GM12878 (cell line): ENCODE data around the gene SLC19A2. TPM values are rescaled to one million over a fixed set of nuclear protein-coding genes. Genes with fewer than 3 reads are reported as not detected.

ENCODE experiments used
- ATAC-seq: fragments of 200-7000 bp; cut with Tn5 transposase; 3 replicates; pipeline ENCODE4 v1.9.1; 2020; ENCODE audit warnings: mild to moderate bottlenecking, moderate library complexity
- BruUV-seq: library from RNA; stranded (reverse); fragments of 400-500 nt; replicated peaks from 2 replicates; lab custom pipeline; 2021; lab: Mats Ljungman, UMichigan
- CTCF ChIA-PET: fragments of 300-600 bp; sonication (Branson Sonifier 250); formaldehyde crosslinking; extraction: SDS; loops from one replicate; lab custom pipeline; 2021; ENCODE audit warnings: inconsistent platforms; lab: Yijun Ruan, JAX
- POLR2A ChIA-PET: fragments of 350-600 bp; formaldehyde crosslinking; extraction: SDS; loops from one replicate; lab custom pipeline; 2021; ENCODE audit warnings: inconsistent platforms; lab: Charles Lee
- RAD21 ChIA-PET: fragments of 300-600 bp; sonication (Branson Sonifier 250); formaldehyde crosslinking; loops from one replicate; lab custom pipeline; 2023; ENCODE audit warnings: antibody characterized with exemption; ENCODE audit not compliant: unreplicated experiment; lab: Charles Lee
- SMC1A ChIA-PET: fragments of 300-600 bp; sonication (Branson Sonifier 250); formaldehyde crosslinking; loops from one replicate; lab custom pipeline; 2023; ENCODE audit not compliant: unreplicated experiment, uncharacterized antibody; lab: Charles Lee
- DNase-seq: peaks from one replicate; pipeline ENCODE4 v3.0.0-alpha.2; 2011; ENCODE audit warnings: low read depth, low spot score
- FAIRE-seq: peaks from 3 replicates; lab custom pipeline; 2011; peaks lifted over from hg19 to GRCh38; lab: Jason Lieb, UNC
- H2AFZ ChIP-seq: 2 replicates; pipeline ENCODE4 v1.6.0; 2011; ENCODE audit warnings: low read depth, low read length, control low read depth; ENCODE audit not compliant: control insufficient read depth
- H3K27ac ChIP-seq: 2 replicates; pipeline ENCODE4 v1.5.1; 2011; ENCODE audit warnings: control low read depth; ENCODE audit not compliant: control insufficient read depth, insufficient read depth
- H3K27me3 ChIP-seq, 2 experiments: replicated peaks in 1 of 2; 2 replicates each; pipeline versions ENCODE4 v1.6.0 to v1.6.1; 2011; ENCODE audit warnings: low read length in 1 of 2; ENCODE audit not compliant: control insufficient read depth in 2 of 2, insufficient read depth in 2 of 2
- H3K36me3 ChIP-seq, 2 experiments: 2 replicates each; pipeline ENCODE4 v1.5.1; 2011; ENCODE audit warnings: low read length in 1 of 2; ENCODE audit not compliant: control insufficient read depth in 2 of 2, insufficient read depth in 2 of 2
- H3K4me1 ChIP-seq: 2 replicates; pipeline ENCODE4 v1.6.1; 2011; ENCODE audit warnings: mild to moderate bottlenecking, low read length, moderate library complexity, mixed read lengths; ENCODE audit not compliant: control insufficient read depth, insufficient read depth
- H3K4me2 ChIP-seq: 2 replicates; pipeline ENCODE4 v1.6.0; 2011; ENCODE audit warnings: control low read depth; ENCODE audit not compliant: control insufficient read depth, insufficient read depth
- H3K4me3 ChIP-seq: fragments of 200-600 bp; sonication (generic); 2 replicates; pipeline ENCODE4 v1.5.1; 2016
- H3K79me2 ChIP-seq: 2 replicates; pipeline ENCODE4 v1.6.0; 2011; ENCODE audit warnings: low read length; ENCODE audit not compliant: control insufficient read depth, insufficient read depth
- H3K9ac ChIP-seq: 2 replicates; pipeline ENCODE4 v1.8.0; 2011; ENCODE audit warnings: low read length, control low read depth, mixed read lengths; ENCODE audit not compliant: control insufficient read depth, insufficient read depth
- H3K9me3 ChIP-seq: replicated peaks from 3 replicates; pipeline ENCODE4 v1.5.1; 2011; ENCODE audit warnings: mild to moderate bottlenecking, low read length; ENCODE audit not compliant: control insufficient read depth, insufficient read depth
- H4K20me1 ChIP-seq: 2 replicates; pipeline ENCODE4 v1.6.0; 2011; ENCODE audit not compliant: control insufficient read depth, insufficient read depth
- CHD1 ChIP-seq: IDR thresholded peaks from 2 replicates; pipeline ENCODE4 v1.6.1; 2012; ENCODE audit warnings: low read depth, low read length, improper control_type of control experiment
- RCOR1 ChIP-seq: conservative IDR thresholded peaks from 2 replicates; pipeline ENCODE4 v1.6.1; 2012; ENCODE audit warnings: low read depth, low read length, improper control_type of control experiment
- WGBS: methylation state at CpG from one replicate; pipeline ENCODE4 v1.1.6; 2016; ENCODE audit warnings: low lambda C conversion rate; ENCODE audit not compliant: insufficient replicate concordance, insufficient coverage; ENCODE audit errors: missing lambda C conversion rate; 5-methylcytosine and 5-hydroxymethylcytosine counted together
- in situ Hi-C: fragments of 300-500 bp; cut with MboI; formaldehyde crosslinking; loops from 9 replicates; pipeline ENCODE4 v1.14.3; 2018; ENCODE audit warnings: mixed read lengths
- intact Hi-C: fragments of 100-400 bp; cut with micrococcal nuclease; formaldehyde crosslinking; loops from one replicate; pipeline ENCODE4 v1.14.2; 2022; ENCODE audit not compliant: unreplicated experiment
- polyA plus RNA-seq, 11 experiments: library from polyadenylated mRNA; depleted of rRNA in 4 of 11; unstranded in 6 of 11; stranded (reverse) in 5 of 11; fragments of >200 nt; fragmentation: Nextera tagmentation in 4 of 11; fragmentation: Illumina TruSeq in 1 of 11; extraction: Ambion mirVana in 4 of 11; extraction: Trizol in 1 of 11; gene quantifications; 1 replicate in 1 of 11; 2 replicates in 10 of 11; pipeline versions ENCODE4 v1.2.1 to v1.2.3, GENCODE V29; 2011 to 2016; ENCODE audit warnings: inconsistent platforms in 2 of 11, missing spikeins in 2 of 11, low read depth in 1 of 11
- total RNA-seq, 4 experiments: library from RNA; depleted of rRNA in 3 of 4; stranded (reverse); fragments of >200 nt in 3 of 4; fragmentation: Illumina TruSeq in 1 of 4; extraction: Trizol in 1 of 4; gene quantifications; 2 replicates each; pipeline versions ENCODE4 v1.2.1 to v1.2.3, GENCODE V29; 2013 to 2021
- TF ChIP-seq, protein P1 (sequence below): fragments of 450-650 bp; IDR thresholded peaks from 2 replicates; pipeline ENCODE4 v1.6.1; 2017; ENCODE audit warnings: mild to moderate bottlenecking, moderate library complexity
- TF ChIP-seq, protein P2 (sequence below): fragments of 450-650 bp; formaldehyde crosslinking; IDR thresholded peaks from 2 replicates; pipeline ENCODE4 v1.4.0; 2022; ENCODE audit warnings: mild to moderate bottlenecking, moderate library complexity
- TF ChIP-seq, protein P3 (sequence below): IDR thresholded peaks from 2 replicates; pipeline ENCODE4 v1.6.1; 2012; ENCODE audit warnings: improper control_type of control experiment, low read depth, low read length; ENCODE audit not compliant: insufficient replicate concordance

The SLC19A2 gene
- total and polyA plus RNA-seq, 10 of the 15 experiments (the other 5 are each of a cell fraction or from before 2014, with no cell fraction given): 1.2 to 7.8 (median 2.5) TPM

DNA sequence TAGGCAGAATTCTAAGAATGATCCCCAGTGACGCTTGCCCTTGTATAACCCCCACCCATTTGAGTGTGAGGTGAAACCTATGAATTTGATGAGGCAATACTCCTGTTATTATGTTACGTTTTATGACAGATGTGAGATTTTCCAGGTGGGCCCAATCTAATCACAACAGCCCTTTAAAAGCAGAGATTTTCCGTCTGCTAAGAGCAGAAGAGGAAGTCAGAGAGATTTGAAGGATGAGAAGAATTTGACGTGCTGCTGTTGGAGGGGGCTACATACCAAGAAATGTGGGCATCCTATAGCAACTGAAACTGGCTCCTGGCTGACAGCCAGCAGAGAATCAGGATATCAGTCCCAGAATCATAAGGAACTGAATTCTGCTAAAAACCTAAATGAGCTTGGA is 2.4 kb upstream of the SLC19A2 start (continued):
- TF ChIP-seq, protein P1, sequence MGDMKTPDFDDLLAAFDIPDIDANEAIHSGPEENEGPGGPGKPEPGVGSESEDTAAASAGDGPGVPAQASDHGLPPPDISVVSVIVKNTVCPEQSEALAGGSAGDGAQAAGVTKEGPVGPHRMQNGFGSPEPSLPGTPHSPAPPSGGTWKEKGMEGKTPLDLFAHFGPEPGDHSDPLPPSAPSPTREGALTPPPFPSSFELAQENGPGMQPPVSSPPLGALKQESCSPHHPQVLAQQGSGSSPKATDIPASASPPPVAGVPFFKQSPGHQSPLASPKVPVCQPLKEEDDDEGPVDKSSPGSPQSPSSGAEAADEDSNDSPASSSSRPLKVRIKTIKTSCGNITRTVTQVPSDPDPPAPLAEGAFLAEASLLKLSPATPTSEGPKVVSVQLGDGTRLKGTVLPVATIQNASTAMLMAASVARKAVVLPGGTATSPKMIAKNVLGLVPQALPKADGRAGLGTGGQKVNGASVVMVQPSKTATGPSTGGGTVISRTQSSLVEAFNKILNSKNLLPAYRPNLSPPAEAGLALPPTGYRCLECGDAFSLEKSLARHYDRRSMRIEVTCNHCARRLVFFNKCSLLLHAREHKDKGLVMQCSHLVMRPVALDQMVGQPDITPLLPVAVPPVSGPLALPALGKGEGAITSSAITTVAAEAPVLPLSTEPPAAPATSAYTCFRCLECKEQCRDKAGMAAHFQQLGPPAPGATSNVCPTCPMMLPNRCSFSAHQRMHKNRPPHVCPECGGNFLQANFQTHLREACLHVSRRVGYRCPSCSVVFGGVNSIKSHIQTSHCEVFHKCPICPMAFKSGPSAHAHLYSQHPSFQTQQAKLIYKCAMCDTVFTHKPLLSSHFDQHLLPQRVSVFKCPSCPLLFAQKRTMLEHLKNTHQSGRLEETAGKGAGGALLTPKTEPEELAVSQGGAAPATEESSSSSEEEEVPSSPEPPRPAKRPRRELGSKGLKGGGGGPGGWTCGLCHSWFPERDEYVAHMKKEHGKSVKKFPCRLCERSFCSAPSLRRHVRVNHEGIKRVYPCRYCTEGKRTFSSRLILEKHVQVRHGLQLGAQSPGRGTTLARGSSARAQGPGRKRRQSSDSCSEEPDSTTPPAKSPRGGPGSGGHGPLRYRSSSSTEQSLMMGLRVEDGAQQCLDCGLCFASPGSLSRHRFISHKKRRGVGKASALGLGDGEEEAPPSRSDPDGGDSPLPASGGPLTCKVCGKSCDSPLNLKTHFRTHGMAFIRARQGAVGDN: no peak
- TF ChIP-seq, protein P2, sequence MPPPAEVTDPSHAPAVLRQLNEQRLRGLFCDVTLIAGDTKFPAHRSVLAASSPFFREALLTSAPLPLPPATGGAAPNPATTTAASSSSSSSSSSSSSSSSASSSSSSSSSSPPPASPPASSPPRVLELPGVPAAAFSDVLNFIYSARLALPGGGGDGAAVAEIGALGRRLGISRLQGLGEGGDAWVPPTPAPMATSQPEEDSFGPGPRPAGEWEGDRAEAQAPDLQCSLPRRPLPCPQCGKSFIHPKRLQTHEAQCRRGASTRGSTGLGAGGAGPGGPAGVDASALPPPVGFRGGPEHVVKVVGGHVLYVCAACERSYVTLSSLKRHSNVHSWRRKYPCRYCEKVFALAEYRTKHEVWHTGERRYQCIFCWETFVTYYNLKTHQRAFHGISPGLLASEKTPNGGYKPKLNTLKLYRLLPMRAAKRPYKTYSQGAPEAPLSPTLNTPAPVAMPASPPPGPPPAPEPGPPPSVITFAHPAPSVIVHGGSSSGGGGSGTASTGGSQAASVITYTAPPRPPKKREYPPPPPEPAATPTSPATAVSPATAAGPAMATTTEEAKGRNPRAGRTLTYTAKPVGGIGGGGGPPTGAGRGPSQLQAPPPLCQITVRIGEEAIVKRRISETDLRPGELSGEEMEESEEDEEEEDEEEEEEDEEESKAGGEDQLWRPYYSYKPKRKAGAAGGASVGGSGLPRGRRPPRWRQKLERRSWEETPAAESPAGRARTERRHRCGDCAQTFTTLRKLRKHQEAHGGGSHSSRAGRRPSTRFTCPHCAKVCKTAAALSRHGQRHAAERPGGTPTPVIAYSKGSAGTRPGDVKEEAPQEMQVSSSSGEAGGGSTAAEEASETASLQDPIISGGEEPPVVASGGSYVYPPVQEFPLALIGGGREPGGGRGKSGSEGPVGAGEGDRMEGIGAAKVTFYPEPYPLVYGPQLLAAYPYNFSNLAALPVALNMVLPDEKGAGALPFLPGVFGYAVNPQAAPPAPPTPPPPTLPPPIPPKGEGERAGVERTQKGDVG (CRISPR knock-in tag): no peak
- TF ChIP-seq, all 136 proteins: peak for 0

DNA sequence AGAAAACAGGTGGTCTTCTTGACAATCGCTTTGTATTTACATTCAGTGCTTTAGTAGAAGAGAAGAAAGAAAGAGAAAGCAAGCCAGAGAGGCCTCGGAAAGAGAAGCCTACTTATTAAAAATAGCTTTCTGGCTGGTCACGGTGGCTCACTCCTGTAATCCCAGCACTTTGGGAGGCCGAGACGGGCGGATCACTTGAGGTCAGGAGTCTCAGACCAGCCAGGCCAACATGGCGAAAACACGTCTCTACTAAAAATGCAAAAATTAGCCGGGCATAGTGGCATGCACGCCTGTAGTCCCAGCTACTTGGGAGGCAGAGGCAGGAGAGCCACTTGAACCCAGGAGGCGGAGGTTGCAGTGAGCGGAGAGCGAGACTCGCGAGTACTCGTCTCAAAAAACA is 1.8 kb upstream of the SLC19A2 start:
- Histone ChIP-seq H3K4me1 (peaks cover 14% of the 10 kb centered on the region), H4K20me1 (no peaks in the 10 kb centered on the region), H2AFZ (no peak overlapping the region), H3K36me3 (no peaks in the 10 kb centered on the region), H3K27me3 (no peaks in the 10 kb centered on the region), H3K4me3 (no peak overlapping the region), H3K79me2 (peaks cover 11% of the 10 kb centered on the region), H3K27ac (no peak overlapping the region), H3K4me2 (no peak overlapping the region), H3K9me3 (no peaks in the 10 kb centered on the region), H3K9ac (no peak overlapping the region)
- CTCF ChIA-PET: no interaction called here
- BruUV-seq: no TSS peak
- DNase-seq: no peak
- WGBS: 99% methylated on average over 16 of the region's 16 CpGs
- ATAC-seq: no peak
- POLR2A ChIA-PET: no interaction called here
- intact Hi-C loops (loop anchor here (2.0 to 5.0 kb wide), 3 partner anchors 40 to 310 kb away; partner anchors contain the start of gene BLZF1), in situ Hi-C loops (no loop called here)
- TF ChIP-seq RCOR1: no peak
- no peak for TF ChIP-seq CHD1
- TF ChIP-seq, protein P3, sequence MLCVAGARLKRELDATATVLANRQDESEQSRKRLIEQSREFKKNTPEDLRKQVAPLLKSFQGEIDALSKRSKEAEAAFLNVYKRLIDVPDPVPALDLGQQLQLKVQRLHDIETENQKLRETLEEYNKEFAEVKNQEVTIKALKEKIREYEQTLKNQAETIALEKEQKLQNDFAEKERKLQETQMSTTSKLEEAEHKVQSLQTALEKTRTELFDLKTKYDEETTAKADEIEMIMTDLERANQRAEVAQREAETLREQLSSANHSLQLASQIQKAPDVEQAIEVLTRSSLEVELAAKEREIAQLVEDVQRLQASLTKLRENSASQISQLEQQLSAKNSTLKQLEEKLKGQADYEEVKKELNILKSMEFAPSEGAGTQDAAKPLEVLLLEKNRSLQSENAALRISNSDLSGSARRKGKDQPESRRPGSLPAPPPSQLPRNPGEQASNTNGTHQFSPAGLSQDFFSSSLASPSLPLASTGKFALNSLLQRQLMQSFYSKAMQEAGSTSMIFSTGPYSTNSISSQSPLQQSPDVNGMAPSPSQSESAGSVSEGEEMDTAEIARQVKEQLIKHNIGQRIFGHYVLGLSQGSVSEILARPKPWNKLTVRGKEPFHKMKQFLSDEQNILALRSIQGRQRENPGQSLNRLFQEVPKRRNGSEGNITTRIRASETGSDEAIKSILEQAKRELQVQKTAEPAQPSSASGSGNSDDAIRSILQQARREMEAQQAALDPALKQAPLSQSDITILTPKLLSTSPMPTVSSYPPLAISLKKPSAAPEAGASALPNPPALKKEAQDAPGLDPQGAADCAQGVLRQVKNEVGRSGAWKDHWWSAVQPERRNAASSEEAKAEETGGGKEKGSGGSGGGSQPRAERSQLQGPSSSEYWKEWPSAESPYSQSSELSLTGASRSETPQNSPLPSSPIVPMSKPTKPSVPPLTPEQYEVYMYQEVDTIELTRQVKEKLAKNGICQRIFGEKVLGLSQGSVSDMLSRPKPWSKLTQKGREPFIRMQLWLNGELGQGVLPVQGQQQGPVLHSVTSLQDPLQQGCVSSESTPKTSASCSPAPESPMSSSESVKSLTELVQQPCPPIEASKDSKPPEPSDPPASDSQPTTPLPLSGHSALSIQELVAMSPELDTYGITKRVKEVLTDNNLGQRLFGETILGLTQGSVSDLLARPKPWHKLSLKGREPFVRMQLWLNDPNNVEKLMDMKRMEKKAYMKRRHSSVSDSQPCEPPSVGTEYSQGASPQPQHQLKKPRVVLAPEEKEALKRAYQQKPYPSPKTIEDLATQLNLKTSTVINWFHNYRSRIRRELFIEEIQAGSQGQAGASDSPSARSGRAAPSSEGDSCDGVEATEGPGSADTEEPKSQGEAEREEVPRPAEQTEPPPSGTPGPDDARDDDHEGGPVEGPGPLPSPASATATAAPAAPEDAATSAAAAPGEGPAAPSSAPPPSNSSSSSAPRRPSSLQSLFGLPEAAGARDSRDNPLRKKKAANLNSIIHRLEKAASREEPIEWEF: no peak
- FAIRE-seq: no peak
- SMC1A ChIA-PET: interaction anchor here (1.2 kb wide), 1 partner anchor 208 kb away, joined by 3 read pairs; no protein-coding TSS in a partner anchor
- RAD21 ChIA-PET: no interaction called here
